GM18951 (cell line): Measurements from ENCODE around the gene CPLX3.

Source experiments
- POLR2A ChIP-seq: IDR thresholded peaks from 4 replicates; pipeline ENCODE4 v1.6.1; 2011; ENCODE audit warnings: mild to moderate bottlenecking; ENCODE audit not compliant: insufficient read length, insufficient read depth; ENCODE audit errors: extremely low read depth
- in situ Hi-C: fragments of 300-500 bp; cut with MboI; formaldehyde crosslinking; loops from one replicate; pipeline ENCODE4 v1.12.0; 2022; ENCODE audit warnings: low sequenced_read_pairs, mixed read lengths, inconsistent platforms; ENCODE audit not compliant: unreplicated experiment

The CPLX3 gene

GRCh38 chr15:74858369-74858740 lies 31.9 kb downstream of the CPLX3 start:
- in situ Hi-C loops: no loop called here
- TF ChIP-seq POLR2A: no peak

GRCh38 chr15:74863239-74864056 lies 37.0 kb downstream of the CPLX3 start:
- in situ Hi-C loops: no loop called here
- TF ChIP-seq POLR2A: no peak

- in situ Hi-C loops: no loop called here
- TF ChIP-seq POLR2A: no peak
These were observed 37.9 kb downstream of the CPLX3 start for GRCh38 chr15:74864296-74864695.

GRCh38 chr15:74865316-74865715 lies 38.9 kb downstream of the CPLX3 start:
- in situ Hi-C loops: no loop called here
- no peak for TF ChIP-seq POLR2A

GRCh38 chr15:74866090-74866489 lies 39.7 kb downstream of the CPLX3 start:
- in situ Hi-C loops: no loop called here
- no peak for TF ChIP-seq POLR2A

GRCh38 chr15:74867466-74868038 lies 41.1 kb downstream of the CPLX3 start:
- TF ChIP-seq POLR2A: no peak
- in situ Hi-C loops: no loop called here

- in situ Hi-C loops: no loop called here
- TF ChIP-seq POLR2A: no peak
These were observed 41.6 kb downstream of the CPLX3 start for GRCh38 chr15:74868059-74868458.

- in situ Hi-C loops: no loop called here
- TF ChIP-seq POLR2A: no peak
These were observed 42.9 kb downstream of the CPLX3 start for GRCh38 chr15:74869372-74869725.

GRCh38 chr15:74869726-74870407 lies 43.4 kb downstream of the CPLX3 start:
- in situ Hi-C loops: no loop called here
- TF ChIP-seq POLR2A: peak; percentile 46

GRCh38 chr15:74870436-74871215 lies 44.2 kb downstream of the CPLX3 start:
- in situ Hi-C loops: no loop called here
- no peak for TF ChIP-seq POLR2A

GRCh38 chr15:74872702-74873035 lies 46.2 kb downstream of the CPLX3 start:
- no peak for TF ChIP-seq POLR2A
- in situ Hi-C loops: no loop called here

- in situ Hi-C loops: no loop called here
- peak; percentile 89 for TF ChIP-seq POLR2A
These were observed 46.8 kb downstream of the CPLX3 start, which contains the start of gene SCAMP2 for GRCh38 chr15:74873036-74873755. SCAMP2 (minus strand) TSS chr15:74873365; CDS start chr15:74873255, 110 bp downstream.
